ENCODE results near the gene TUBA4A. TPM values are rescaled to one million over a fixed set of nuclear protein-coding genes. Genes with fewer than 3 reads are reported as not detected.
"Not testable (repeated sequence)": the region's sequence is repeated elsewhere in the genome, so short reads cannot be mapped to it uniquely, and the experiment has no call there.

Gene TUBA4A
- total RNA-seq, 2 donors from 2014 or later = 82.0 to 99.8 TPM

DNA sequence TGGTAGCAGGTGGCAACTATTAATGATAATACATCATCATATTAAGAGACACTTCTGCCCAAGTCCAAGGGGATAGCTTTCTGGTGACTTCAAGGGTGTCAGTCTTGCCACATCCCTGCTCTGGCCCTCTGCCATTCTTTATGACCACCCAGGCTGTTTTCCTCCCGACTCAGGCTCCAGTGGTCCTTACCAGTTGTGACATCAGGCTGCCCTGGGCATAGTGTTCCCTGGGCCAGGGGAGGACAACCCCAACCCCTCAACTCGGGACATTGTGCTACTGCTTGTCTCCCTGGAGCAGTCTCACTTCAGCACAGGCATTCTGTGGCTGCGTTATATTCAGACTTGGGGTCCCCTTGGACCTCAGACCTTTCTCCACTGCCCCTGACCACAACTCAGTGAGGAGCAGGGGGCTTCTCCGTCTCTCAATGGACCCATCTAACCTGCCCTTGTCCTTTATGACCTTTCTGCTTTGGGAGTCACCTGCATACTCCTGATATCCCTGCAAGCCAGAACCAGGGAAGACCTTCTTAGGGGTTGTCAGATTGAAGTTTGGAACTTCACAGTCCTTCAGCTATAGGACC, 38.3 kb upstream of the TUBA4A start:
- ATAC-seq (replicated peaks in 1 of 2) (no peak), DNase-seq (no peak)
- H3K27me3 Mint-ChIP-seq (ENCODE audit: low read depth) = peaks cover 6% of the 10 kb centered on the region
- no peaks in the 10 kb centered on the region for H3K9me3 Mint-ChIP-seq
- H3K4me1 Mint-ChIP-seq (ENCODE audit: low read depth) = peaks cover 19% of the 10 kb centered on the region
- no peak overlapping the region for H3K4me3 Mint-ChIP-seq
- no peaks in the 10 kb centered on the region for H3K36me3 Mint-ChIP-seq (ENCODE audit: insufficient read depth in 2 of 2)
- no peak overlapping the region for H3K27ac Mint-ChIP-seq

DNA sequence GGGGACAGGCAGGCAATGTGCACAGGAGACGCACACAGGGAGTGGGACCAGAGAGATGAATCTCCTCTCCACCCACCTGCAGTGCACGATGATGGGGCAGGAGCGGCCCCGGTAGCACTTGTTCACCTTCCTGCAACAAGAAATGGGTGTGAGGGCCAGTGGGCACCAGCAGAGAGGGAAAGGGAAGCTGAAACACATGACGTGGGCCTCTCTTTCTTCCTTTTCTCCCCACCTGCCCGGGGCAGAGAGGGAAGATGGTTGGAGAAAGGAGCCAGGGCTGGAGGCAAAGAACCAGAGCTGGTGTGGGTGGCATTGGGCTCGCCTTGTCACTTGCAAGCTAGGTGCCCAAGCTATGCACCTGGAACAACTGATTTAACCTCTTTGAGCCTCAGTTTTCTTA, 37.7 kb upstream of the TUBA4A start:
- no peak overlapping the region for H3K27ac Mint-ChIP-seq
- DNase-seq (no peak), ATAC-seq (replicated peaks in 1 of 2) (no peak)
- no peaks in the 10 kb centered on the region for H3K36me3 Mint-ChIP-seq (ENCODE audit: insufficient read depth in 2 of 2)
- peaks cover 19% of the 10 kb centered on the region for H3K4me1 Mint-ChIP-seq (ENCODE audit: low read depth)
- no peak overlapping the region for H3K4me3 Mint-ChIP-seq
- peaks cover 6% of the 10 kb centered on the region for H3K27me3 Mint-ChIP-seq (ENCODE audit: low read depth)
- H3K9me3 Mint-ChIP-seq = no peaks in the 10 kb centered on the region

DNA sequence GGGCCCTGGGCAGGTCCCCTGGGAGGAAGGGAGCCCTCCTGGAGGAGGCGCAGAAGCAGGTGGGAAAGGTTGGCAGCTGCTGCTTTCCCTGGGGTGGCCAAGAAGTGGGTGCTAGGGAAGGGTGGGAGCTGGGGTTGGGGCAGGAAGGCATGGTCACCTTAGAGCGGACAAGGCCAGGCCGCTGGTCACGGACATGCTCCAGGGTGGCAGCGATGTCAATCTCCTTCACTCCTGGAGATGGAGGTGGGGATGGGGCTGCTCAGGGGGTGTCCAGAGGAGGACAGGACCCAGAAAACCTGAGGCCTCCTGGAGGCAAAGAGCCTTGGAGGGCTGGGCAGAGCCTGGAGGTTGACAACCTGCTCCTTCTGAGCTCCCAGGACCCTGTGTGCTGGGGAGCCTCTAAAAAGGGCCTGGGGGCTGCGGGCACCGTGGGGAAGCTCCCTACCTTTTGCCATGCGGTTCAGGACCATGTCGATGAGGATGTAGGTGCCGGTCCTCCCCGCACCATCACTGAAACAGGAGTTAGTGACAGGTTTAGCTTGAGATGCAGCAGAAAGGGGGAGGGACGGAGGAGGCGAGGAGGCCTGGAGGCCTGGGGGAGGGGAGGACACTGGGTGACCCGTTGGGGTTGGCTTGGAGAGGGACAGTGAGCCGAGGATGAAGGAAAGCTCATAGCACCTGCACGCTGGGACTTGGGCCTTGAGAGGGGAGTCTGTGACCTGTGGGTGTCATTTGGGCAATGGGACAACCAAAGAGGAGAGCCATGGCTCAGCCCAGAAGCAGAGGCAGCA, 36.9 kb upstream of the TUBA4A start:
- H3K27me3 Mint-ChIP-seq (ENCODE audit: low read depth) = peaks cover 2% of the 10 kb centered on the region
- no peaks in the 10 kb centered on the region for H3K9me3 Mint-ChIP-seq
- H3K27ac Mint-ChIP-seq = no peak overlapping the region
- peaks cover 17% of the 10 kb centered on the region for H3K4me1 Mint-ChIP-seq (ENCODE audit: low read depth)
- no peak for DNase-seq
- no peaks in the 10 kb centered on the region for H3K36me3 Mint-ChIP-seq (ENCODE audit: insufficient read depth in 2 of 2)
- H3K4me3 Mint-ChIP-seq = no peak overlapping the region
- ATAC-seq (replicated peaks in 1 of 2) = no peak

DNA sequence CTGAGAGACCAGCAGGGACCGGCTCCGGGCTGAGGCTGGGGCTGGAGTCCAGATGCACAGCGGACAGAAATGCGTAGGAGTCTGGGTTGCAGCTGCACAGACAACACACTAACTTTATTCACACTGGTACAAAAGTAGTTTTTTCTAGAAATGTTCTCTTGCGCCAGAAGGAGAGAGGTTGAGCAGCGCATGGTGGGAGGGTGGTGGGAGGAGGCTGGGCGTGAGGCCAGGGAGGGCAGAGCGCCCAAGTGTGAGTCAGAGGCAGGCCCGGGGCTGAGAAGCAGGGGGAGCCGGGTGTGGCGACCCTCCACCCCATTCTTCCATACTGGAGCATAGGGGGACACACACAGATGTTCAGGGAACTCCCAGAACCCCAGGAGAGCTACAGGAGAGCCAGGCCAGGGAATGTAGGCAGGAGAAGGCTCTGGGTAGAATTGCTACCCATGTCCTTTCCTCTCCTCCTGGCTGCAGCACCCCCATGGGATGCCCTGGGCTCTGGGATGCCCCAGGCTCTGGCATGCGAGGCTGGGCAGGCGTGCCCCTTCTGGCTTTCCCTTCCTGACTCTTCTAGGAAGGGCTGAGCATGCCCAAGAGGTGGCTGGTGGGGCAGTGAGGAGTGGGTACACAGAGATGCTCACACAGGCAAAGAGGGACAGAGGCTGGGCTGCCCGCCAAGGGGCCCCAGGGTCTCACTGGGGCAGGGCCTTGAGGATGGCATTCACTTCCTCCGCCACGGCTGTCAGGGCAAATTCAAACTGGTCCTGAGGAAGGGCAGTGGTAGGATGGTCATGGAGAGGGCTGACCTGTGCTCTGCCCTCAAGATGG, 36.0 kb upstream of the TUBA4A start:
- H3K27me3 Mint-ChIP-seq (ENCODE audit: low read depth) = no peaks in the 10 kb centered on the region
- peaks cover 10% of the 10 kb centered on the region for H3K4me1 Mint-ChIP-seq (ENCODE audit: low read depth)
- H3K36me3 Mint-ChIP-seq (ENCODE audit: insufficient read depth in 2 of 2) = peaks cover 0 to 3% of the 10 kb centered on the region in 2 donors
- ATAC-seq (replicated peaks in 1 of 2) = no peak
- H3K27ac Mint-ChIP-seq = no peak overlapping the region
- no peaks in the 10 kb centered on the region for H3K9me3 Mint-ChIP-seq
- no peak overlapping the region for H3K4me3 Mint-ChIP-seq
- DNase-seq = no peak

DNA sequence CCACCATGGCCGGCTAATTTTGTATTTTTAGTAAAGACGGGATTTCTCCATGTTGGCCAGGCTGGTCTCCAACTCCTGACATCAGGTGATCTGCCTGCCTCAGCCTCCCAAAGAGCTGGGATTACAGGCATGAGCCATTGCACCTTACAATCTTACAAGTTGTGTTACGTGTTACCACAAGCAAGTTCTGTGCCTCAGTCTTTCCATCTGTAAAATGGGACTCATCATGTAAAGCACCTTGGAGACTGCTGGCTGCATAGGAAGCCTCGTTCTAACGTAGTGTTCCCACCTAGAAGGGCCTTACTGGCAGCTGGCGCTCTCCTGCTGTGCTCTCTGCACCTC, 35.4 kb upstream of the TUBA4A start:
- ATAC-seq (replicated peaks in 1 of 2) (no peak), DNase-seq (no peak)
- H3K27me3 Mint-ChIP-seq (ENCODE audit: low read depth) = no peaks in the 10 kb centered on the region
- peaks cover 5% of the 10 kb centered on the region for H3K4me1 Mint-ChIP-seq (ENCODE audit: low read depth)
- H3K36me3 Mint-ChIP-seq (ENCODE audit: insufficient read depth in 2 of 2) = peaks cover 0 to 3% of the 10 kb centered on the region in 2 donors
- H3K4me3 Mint-ChIP-seq = no peak overlapping the region
- no peaks in the 10 kb centered on the region for H3K9me3 Mint-ChIP-seq
- no peak overlapping the region for H3K27ac Mint-ChIP-seq

DNA sequence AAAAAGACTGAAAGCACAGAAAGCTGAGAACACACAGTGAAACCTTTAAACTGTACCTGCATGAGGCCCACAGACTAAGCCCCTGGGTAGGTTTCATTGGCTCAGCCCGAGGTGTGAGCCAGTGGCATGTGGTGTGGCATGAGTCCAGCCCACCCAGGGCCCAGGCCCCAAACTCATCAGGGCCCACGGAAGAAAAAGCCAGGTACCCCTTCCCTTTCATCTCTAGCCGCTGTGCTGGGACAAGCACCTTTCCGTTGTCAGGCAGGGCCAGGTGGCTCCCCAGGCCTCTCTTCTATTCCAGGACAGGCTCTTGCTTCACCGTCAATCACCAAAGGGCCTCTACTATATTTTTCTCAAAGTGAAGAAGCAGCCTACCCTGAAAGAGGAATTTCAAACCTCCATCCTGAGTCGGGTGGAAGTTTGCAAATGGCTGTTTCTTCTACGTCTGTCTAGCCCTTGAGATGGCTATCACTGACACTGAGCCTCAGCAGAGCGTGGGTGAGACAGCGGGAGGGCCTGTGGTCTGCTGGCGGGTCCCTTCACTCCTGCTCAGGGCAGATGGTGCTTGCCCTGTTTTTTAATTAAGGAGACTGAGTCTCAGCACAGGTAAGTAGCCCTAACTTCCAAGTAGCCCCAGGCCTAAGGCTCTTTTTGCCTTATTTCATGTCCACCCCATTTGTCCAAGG, 34.0 kb upstream of the TUBA4A start:
- no peaks in the 10 kb centered on the region for H3K27me3 Mint-ChIP-seq (ENCODE audit: low read depth)
- no peak for DNase-seq
- no peak overlapping the region for H3K27ac Mint-ChIP-seq
- peaks cover 3 to 8% of the 10 kb centered on the region in 2 donors for H3K36me3 Mint-ChIP-seq (ENCODE audit: insufficient read depth in 2 of 2)
- H3K4me3 Mint-ChIP-seq = no peak overlapping the region
- no peaks in the 10 kb centered on the region for H3K9me3 Mint-ChIP-seq
- no peaks in the 10 kb centered on the region for H3K4me1 Mint-ChIP-seq (ENCODE audit: low read depth)
- no peak for ATAC-seq (replicated peaks in 1 of 2)

DNA sequence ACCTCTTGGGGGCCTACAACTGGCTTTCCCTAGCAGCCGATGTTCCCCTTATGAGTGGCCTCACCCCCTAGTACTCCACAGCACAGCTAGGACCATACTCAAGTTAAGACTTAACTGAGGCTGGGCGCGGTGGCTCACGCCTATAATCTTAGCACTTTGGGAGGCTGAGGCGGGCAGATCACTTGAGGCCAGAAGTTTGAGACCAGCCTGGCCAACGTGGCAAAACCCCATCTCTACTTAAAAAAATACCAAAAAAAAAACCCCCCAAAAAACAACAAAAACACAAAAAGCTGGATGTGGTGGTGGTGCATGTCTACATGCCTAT, 33.4 kb upstream of the TUBA4A start:
- not testable (repeated sequence) for H3K36me3 Mint-ChIP-seq (ENCODE audit: insufficient read depth in 2 of 2); DNase-seq; ATAC-seq (replicated peaks in 1 of 2); H3K4me1 Mint-ChIP-seq (ENCODE audit: low read depth); H3K27me3 Mint-ChIP-seq (ENCODE audit: low read depth); H3K4me3 Mint-ChIP-seq; H3K9me3 Mint-ChIP-seq
- peak overlapping the region; percentile 4 for H3K27ac Mint-ChIP-seq

DNA sequence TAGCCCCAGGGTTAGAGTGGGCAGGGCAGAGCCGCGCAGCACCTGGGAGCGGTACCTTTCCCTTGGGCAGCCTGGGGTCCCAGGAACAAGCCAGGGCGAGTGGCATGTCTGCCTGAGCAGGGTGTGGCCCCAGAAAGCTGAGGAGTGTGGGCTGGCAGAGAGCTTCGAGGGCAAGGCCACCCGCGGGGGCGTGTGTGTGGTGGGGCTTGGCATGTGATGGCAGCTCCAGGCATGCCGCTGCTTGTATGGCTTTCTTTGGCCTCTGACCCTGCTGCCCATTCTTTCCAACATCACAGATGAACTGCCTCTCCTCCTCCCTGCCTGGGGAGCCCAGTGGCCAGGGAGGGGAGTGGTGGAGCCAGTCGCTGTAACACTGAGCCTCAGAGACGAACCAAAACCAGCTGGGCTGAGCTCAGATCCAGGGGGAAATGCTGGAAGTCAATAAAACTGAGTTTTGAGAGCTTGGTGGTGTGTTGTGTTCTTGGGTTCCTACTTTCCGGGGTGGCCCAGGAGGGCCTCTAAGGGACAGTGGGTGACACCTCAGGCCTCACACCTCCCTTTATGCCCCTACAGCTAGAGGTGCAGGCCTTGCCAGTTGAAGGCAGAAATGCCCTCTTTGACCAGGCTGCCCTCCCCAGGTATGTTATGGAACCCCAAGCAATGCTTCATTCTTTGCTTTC, 32.9 kb upstream of the TUBA4A start:
- Mint-ChIP-seq H3K4me3 (no peak overlapping the region), H3K27me3 (ENCODE audit: low read depth) (no peaks in the 10 kb centered on the region), H3K36me3 (ENCODE audit: insufficient read depth in 2 of 2) (peaks cover 5 to 8% of the 10 kb centered on the region in 2 donors), H3K4me1 (ENCODE audit: low read depth) (peaks cover under 1% of the 10 kb centered on the region), H3K9me3 (no peaks in the 10 kb centered on the region), H3K27ac (no peak overlapping the region)
- DNase-seq (no peak), ATAC-seq (replicated peaks in 1 of 2) (no peak)

DNA sequence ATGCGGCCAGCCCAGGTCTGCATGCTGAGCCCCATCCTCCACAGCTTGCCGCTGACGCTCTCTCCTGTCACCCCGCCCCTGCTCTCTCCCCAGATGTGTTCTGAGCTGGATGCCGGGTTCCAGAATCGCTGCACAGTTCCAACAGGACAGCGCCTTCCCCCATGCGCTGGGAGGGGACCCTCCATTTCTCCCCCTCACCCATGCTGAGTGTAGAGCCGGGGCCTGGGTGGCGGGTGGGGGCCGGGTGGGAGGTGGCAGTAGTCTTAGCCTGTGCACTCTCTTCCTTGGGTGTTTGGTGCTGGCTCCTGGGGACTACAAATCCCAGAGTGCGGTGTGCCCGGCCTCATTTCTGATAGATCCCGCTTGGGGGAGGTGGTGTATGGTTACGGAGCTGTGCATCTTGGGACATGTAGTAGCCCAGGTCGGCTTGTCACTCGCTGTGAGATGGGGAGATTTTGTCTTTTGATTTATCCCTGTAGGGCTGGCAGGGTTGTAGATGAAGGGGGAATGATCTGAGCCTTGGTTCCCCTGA, 32.2 kb upstream of the TUBA4A start:
- H3K36me3 Mint-ChIP-seq (ENCODE audit: insufficient read depth in 2 of 2) = peaks cover 5 to 8% of the 10 kb centered on the region in 2 donors
- peaks cover 7% of the 10 kb centered on the region for H3K4me1 Mint-ChIP-seq (ENCODE audit: low read depth)
- H3K27me3 Mint-ChIP-seq (ENCODE audit: low read depth) = no peaks in the 10 kb centered on the region
- H3K9me3 Mint-ChIP-seq = no peaks in the 10 kb centered on the region
- H3K4me3 Mint-ChIP-seq = no peak overlapping the region
- ATAC-seq (replicated peaks in 1 of 2) = no peak
- no peak overlapping the region for H3K27ac Mint-ChIP-seq
- DNase-seq = no peak

DNA sequence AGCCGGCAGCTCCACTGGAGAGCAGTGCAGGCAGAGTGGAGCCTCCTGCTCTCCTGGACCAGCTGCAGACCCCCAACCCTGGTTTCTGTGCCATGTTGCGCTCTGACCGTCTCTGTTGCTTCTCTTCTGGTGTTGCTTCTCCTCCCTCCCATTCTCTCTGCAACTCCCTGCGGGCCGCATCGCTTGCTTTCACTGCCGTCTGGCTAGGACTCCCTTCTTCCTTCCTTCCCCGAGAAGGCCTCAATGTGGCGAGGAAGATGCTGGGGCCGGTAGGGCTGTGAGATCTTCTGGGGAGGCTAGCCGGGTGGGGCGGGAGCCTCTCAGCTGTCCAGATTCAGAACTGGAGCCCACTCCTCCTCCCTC, 31.6 kb upstream of the TUBA4A start:
- H3K4me3 Mint-ChIP-seq = no peak overlapping the region
- H3K9me3 Mint-ChIP-seq = no peaks in the 10 kb centered on the region
- DNase-seq (no peak), ATAC-seq (replicated peaks in 1 of 2) (no peak)
- peak overlapping the region; percentile 58 for H3K27ac Mint-ChIP-seq
- peaks cover 5 to 8% of the 10 kb centered on the region in 2 donors for H3K36me3 Mint-ChIP-seq (ENCODE audit: insufficient read depth in 2 of 2)
- no peaks in the 10 kb centered on the region for H3K27me3 Mint-ChIP-seq (ENCODE audit: low read depth)
- peaks cover 13% of the 10 kb centered on the region for H3K4me1 Mint-ChIP-seq (ENCODE audit: low read depth)

DNA sequence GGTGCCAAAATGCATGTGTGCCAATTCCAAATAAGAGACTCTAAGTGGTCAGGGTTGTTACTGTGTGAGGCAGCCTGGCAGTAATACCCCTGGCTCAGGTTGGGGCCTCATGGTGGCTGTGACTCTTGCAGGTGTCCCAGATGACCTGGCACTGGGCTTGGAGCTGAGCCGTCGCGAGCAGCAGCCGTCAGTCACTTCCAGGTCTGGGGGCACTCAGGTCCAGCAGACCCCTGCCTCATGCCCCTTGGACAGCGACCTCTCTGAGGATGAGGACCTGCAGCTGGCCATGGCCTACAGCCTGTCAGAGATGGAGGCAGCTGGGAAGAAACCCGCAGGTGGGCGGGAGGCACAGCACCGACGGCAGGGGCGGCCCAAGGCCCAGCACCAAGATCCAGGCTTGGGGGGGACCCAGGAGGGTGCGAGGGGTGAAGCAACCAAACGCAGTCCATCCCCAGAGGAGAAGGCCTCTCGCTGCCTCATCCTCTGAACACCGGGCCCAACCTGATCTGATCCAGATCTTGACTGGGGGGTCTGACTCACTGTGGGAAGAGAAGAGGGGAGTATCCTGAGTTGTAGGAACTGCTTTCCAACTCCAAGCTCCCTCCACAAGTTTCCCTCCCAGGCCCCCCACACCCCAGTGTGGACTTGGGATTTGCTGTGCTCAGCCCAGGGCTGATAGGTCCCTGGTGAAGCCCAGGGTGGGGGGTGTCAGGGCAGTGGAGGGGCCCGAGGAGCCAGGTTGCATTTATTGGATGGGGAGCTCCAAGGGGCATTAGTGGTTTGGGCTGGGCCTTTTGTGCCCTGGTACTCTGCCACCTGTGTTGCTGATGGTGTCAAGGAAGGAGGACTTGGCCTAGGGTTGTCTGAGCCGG, 31.0 kb upstream of the TUBA4A start:
- Mint-ChIP-seq H3K36me3 (ENCODE audit: insufficient read depth in 2 of 2) (peaks cover 5 to 8% of the 10 kb centered on the region in 2 donors), H3K4me1 (ENCODE audit: low read depth) (peaks cover 19% of the 10 kb centered on the region), H3K27ac (no peak overlapping the region), H3K27me3 (ENCODE audit: low read depth) (no peaks in the 10 kb centered on the region), H3K4me3 (no peak overlapping the region), H3K9me3 (no peaks in the 10 kb centered on the region)
- ATAC-seq (replicated peaks in 1 of 2) = no peak
- DNase-seq = no peak

Measured in activated T-cell treated with anti-CD3 and anti-CD28 coated beads, Interleukin-2, amount 50 U/mL, for 72 hours (primary cell).